Measurements from ENCODE around the gene CBARP. TPM values are rescaled to one million over a fixed set of nuclear protein-coding genes. Genes with fewer than 3 reads are reported as not detected.

The CBARP gene
- total RNA-seq, 3 donors from 2014 or later, result 0.29 to 1.2 (median 0.39) TPM

DNA sequence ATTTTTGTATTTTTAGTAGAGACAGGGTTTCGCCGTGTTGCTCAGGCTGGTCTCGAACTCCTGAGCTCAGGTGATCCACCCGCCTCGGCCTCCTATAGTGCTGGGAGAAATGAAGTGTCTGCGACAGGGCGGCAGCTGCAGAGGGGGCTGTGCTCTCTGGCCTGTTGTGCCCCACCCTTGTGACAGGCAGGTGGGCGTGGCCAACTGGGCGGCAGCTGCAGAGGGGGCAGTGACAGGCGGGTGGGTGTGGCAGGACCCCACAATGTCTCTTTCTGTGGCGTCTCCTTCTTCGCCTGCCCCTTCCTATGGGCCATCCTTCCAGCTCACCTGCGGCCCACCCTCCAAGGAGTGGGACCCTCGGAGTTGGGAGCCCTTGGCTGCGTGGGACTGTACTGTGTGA is 20.4 kb downstream of the CBARP start:
- DNase-seq, result no peak
- intact Hi-C loops (cut with DNase I, micrococcal nuclease), result no loop called here
- TF ChIP-seq, protein P1, sequence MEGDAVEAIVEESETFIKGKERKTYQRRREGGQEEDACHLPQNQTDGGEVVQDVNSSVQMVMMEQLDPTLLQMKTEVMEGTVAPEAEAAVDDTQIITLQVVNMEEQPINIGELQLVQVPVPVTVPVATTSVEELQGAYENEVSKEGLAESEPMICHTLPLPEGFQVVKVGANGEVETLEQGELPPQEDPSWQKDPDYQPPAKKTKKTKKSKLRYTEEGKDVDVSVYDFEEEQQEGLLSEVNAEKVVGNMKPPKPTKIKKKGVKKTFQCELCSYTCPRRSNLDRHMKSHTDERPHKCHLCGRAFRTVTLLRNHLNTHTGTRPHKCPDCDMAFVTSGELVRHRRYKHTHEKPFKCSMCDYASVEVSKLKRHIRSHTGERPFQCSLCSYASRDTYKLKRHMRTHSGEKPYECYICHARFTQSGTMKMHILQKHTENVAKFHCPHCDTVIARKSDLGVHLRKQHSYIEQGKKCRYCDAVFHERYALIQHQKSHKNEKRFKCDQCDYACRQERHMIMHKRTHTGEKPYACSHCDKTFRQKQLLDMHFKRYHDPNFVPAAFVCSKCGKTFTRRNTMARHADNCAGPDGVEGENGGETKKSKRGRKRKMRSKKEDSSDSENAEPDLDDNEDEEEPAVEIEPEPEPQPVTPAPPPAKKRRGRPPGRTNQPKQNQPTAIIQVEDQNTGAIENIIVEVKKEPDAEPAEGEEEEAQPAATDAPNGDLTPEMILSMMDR (IDR thresholded peaks at IDR 0.05), result no peak
- Histone ChIP-seq H3K9me3 (no peaks in the 10 kb centered on the region), H3K4me3 (no peak overlapping the region), H3K36me3 (ENCODE audit: low read depth) (no peaks in the 10 kb centered on the region), H3K4me1 (ENCODE audit: low read depth) (peaks cover 26% of the 10 kb centered on the region)
- no peak for ATAC-seq

DNA sequence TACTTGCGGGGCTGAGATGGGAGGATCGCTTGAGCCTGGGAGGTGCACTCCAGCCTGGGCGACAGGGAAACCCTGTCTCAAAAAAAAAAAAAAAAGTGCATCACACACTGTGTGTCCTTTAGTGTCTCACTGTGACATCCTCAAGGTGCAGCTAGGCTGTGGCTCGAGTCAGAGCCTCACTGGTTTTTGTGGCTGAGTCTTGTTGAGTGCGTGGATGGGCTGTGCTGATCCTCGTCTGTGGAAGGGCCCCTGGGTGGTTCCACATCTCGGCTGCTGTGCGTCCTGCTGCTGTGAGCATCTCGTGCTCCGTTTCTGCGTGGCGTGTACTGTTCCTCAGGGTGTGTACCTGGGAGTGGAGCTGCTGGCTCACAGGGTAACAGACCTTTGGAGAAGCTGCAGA is 21.0 kb downstream of the CBARP start:
- Histone ChIP-seq H3K4me3 (no peak overlapping the region), H3K4me1 (ENCODE audit: low read depth) (peaks cover 26% of the 10 kb centered on the region), H3K9me3 (no peaks in the 10 kb centered on the region), H3K36me3 (ENCODE audit: low read depth) (no peaks in the 10 kb centered on the region)
- DNase-seq (no peak), ATAC-seq (no peak)
- TF ChIP-seq, protein P1 (IDR thresholded peaks at IDR 0.05), result no peak
- intact Hi-C loops (cut with DNase I, micrococcal nuclease), result no loop called here

DNA sequence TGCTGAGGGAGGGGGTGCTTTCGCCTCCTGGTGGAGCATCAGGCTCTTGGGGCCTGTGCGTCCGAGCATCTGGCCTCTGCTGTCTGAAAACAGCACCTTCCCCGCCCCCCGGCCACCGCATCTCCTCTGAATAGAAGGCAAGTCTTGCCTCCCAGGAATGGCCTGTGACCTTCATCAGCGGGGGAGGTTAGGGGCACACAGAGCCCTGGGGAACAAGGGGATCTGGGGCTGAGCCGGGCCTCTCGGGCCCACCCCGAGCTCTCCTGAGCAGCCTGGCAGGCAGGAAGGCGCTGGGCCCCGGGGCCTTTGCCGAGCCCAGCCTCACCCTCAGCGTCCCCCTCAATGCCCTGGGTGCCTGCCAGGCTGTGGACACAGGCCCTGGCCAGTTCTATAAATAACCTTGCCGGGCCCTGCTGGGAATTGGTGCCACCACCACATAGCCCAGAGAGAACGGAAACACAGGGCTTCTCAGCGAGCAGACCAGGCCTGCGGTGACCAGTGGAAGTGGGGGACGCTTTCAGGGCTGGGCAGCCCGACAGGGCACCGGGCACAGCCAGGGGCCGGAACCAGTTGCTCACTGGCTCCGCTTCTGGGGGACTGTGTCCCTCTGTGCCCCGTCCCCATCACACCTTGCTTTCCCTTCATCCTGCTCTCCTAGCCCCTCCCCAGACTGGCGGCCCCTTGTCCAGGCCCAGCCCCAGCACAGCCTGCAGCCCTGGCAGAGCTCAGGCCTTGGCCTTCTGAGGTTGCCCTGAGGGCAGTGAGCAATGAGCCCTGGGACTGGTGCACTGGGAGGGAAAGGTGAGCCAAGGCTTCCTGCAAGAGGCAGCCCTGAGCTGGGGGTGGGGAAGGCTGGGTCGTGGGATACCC is 22.7 kb downstream of the CBARP start:
- H3K4me1 ChIP-seq (ENCODE audit: low read depth), result peaks cover 43% of the 10 kb centered on the region
- TF ChIP-seq, protein P1 (IDR thresholded peaks at IDR 0.05), result no peak
- no peaks in the 10 kb centered on the region for H3K9me3 ChIP-seq
- no peak overlapping the region for H3K4me3 ChIP-seq
- intact Hi-C loops (cut with DNase I, micrococcal nuclease), result no loop called here
- DNase-seq (no peak), ATAC-seq (no peak)
- H3K36me3 ChIP-seq (ENCODE audit: low read depth), result no peaks in the 10 kb centered on the region

DNA sequence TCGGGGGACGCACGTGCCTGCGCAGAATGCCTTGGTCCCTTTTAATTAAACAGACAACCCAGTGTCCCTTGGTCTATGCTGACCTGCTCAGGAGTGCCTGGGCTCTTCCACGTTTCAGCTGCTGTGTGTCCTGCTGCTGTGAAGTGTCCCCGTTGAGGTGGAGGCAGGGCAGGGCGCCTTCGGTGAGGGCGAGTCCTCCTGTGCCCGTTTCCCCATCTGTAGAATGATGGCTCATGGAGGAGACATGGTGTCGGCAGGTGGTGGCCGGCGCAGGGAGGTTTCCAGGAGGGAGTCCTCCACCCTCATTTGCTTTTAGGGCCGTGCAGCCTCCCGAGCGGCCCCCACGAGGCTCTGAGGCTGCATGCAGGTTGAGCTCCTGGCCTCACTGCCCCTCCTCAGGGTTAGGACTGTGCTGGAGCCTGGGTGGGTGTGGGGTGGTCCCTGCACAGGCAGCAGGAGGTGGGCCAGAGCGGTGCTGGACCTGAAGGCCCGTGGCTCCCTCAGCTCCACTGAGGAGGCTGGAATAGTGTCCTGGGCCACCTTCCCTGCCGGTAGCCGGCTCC is 23.4 kb downstream of the CBARP start:
- no peak for ATAC-seq
- Histone ChIP-seq H3K36me3 (ENCODE audit: low read depth) (no peaks in the 10 kb centered on the region), H3K4me3 (no peak overlapping the region), H3K9me3 (no peaks in the 10 kb centered on the region), H3K4me1 (ENCODE audit: low read depth) (peaks cover 49% of the 10 kb centered on the region)
- TF ChIP-seq, protein P1 (IDR thresholded peaks at IDR 0.05), result no peak
- no peak for DNase-seq
- intact Hi-C loops (cut with DNase I, micrococcal nuclease), result no loop called here

DNA sequence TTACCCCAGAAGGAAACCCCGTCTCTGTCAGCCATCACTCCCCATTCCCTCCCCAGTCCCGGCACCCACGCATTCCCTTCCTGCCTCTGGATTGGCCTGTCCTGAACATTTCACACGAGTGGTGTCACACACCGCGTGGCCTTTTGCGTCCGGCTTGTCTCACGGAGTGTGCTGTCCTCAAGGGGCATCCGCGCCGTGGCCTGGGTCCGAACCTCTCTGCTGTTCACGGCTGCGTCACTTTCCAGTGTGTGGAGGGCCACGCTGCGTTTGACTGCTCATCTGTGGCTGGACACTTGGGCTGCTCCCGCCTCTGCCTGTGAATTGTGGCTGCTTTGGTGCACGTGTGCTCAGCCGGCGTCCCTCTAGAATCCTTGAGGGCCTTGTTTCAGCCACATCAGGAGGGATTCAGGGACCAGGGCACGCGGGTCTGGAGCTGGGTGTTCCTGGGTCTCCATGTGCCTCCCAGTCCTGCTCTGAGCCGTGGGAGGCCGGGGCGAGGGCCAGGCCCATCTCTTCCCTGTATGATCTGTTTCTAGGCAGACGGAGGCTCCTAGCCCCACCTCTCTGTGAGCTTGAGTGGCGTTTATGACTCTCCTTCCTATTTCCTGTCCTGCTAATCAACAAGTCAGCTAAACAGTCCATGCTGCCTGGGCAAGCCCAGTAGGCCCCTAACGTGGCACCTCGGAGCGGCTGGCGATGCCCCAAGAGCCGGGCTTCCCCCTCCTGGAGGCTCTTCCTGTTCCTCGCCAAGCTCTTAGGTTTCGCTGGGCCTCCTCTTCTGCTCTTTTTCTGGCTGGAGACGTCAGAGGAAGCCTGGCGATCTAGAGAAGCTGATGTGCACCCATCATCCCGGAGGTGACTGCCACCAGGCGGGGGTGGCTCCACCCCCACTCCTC is 24.2 kb downstream of the CBARP start:
- H3K4me1 ChIP-seq (ENCODE audit: low read depth), result peaks cover 56% of the 10 kb centered on the region
- H3K4me3 ChIP-seq, result no peak overlapping the region
- TF ChIP-seq, protein P1 (IDR thresholded peaks at IDR 0.05), result no peak
- ATAC-seq, result peak; percentile 82
- no peaks in the 10 kb centered on the region for H3K36me3 ChIP-seq (ENCODE audit: low read depth)
- intact Hi-C loops (cut with DNase I, micrococcal nuclease), result no loop called here
- DNase-seq, result peak in 2 of 3 donors; percentile 75 to 79
- no peaks in the 10 kb centered on the region for H3K9me3 ChIP-seq
